HG02884 (cell line): Measurements from ENCODE around the gene EMX2.

ENCODE experiments used
- ATAC-seq: cut with Tn5 transposase; IDR thresholded peaks from one replicate; pipeline ENCODE4 v1.9.1; 2021; ENCODE audit warnings: mild to moderate bottlenecking, moderate library complexity; ENCODE audit not compliant: unreplicated experiment

Gene EMX2

DNA sequence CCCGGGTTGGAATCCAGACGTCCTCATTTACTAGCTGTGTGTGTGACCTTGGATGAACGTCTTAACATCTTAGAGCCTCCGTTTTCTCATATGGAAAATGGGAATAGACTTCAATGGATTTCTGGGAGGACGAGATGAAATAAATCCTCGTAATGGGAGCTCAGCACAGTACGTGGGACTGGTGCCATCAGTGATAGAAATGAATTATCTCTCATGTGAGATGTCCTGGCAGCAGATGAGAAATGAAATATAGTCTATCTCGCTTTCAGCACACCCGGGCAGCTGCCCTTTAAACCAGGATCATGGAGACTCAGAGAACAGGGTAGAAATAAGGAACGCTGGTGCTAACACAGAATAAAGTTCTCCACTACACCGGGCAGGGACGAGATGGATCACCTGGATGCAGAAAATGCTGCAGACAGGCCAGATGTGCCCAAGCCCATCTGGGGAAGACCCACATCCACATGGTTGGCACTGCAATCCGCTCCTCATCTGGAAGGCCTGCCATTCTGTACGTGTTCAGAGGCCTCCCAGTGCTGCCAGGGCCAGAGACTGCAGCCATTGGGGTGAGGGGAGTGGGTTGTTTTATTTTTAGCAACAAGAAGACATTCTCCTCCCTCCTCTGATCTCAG is 11.1 kb upstream of the EMX2 start:
- no peak for ATAC-seq

DNA sequence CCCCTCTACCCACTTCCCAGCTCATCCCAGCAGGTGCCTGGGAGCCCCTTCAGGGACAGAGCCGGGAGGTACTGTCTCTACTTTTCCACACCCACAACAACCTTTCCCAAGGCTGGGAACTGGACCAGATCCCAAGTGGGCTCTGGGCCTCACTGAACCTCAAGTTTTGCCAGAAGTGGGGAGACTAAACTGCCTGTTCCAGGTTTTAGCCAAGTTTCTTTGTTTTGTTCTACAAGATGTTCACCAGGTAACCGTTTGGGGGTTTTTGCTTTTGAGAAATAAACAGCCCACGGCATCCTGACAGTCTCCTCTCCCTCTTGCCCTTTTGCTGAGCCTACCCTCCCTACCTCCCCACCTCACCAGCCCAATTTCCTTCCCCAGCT is 10.6 kb upstream of the EMX2 start:
- no peak for ATAC-seq

DNA sequence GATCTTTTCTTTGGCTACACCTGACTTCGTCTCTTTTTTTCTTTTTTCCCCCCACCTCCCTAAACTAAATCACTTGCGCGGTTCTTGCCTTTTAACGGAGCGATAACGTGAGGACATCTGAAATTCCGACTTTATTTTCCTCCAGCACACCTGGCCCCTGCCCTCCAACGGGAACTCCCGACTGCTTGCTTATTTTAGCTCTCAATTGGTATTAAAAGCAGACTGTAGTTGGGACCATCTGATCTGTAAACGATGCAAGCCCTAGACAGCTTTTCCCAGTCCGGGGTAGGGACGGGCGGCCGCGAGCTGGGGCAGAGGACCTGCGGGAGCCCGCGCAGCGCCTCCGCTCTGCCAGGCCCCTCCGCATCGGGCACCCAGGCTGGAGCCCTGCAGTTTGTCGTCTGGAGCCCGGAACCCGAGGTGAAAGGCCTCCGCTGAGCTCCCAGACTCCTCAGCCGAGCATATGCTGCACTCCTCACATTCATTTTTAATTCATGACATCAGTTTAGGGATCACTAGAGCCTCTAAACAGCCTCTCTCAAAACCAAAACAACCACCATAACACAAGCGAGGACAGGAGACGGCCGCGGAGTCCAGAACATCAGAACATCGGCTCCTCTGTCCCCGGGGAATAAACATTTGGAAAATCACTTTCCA is 10.0 kb upstream of the EMX2 start:
- no peak for ATAC-seq

DNA sequence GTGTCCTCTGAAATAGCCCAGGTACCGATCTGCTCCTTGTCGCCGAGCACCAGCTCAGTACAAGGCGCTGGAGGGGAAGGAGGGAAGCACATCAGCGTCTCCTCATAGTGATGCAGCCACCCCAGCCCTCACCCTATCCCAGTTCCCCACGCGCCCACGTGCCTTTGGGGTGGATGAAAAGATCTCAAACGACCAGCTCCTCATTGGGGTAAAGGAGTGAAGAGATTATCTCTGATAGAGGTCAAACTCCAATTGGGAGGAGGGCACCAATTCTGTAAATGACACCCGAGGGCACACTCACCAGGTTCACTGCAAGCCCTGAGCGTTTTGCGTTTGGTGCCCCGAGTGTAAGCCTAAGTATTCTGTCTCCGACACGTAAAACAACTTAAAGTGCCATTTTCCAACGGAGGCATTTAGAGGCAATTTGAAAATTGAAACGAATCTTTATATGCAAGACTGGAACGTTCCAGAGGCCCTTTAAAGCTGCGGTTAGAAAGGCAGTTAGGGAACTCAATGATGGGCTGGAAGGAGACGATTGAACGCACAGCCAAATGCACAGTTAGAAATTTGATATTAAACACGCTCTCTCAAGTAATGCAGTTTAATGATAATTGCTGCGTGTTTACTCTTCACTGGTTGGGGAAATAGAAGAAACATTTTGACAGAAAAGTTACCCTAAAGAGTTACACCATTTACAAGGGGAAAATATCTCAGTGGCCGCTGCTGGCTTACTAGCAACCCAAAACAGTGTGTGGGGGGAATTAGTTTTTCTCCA is 8.9 kb upstream of the EMX2 start:
- ATAC-seq: no peak

DNA sequence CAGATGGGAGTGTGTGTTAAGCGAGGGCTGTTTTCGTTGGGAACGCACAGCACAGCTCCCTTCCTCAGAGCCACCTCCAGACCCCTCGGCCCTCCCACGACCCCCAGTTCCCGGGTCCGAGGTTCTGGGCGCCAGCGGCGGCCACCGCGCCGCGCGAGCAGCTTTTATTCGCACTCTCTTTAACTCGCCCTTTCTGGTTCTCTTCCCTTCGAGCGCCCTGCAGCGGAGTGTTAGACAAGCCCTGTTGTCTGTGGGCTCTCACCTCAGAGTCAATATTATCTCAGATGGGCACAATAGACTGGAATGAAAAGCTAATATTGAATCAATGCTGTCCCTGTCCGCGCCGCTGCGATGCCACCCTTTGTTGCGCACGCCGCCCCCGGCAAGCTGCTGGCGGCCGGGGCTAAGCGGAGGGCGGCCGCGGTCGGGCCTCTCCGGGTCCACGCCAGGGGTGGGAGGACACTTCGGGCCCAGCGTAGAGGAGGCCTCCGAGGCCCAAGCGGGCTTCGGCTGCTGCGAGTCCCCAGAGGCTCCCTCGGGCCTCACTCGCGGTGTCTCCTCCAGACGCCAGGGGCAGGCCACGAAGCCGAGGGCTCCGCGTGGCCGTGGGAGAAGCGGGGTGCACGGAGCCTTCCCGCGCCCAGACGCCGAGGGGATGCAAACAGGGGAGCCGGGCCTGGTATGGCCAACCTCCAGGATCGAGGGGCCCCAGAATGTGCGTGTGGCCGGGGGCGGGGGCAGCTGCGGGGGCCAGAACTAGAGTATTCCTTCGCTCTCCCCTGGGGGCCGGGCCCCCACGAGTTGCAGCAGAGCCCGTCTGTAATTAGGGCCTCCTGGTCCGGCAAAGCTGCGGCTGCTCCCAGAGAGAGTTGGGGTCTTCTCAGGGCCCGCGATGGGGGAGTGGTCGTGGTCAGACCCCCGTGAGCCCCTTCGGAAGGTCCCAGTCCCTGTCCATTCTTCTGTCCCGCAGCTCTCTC is 7.9 kb upstream of the EMX2 start:
- ATAC-seq: no peak

DNA sequence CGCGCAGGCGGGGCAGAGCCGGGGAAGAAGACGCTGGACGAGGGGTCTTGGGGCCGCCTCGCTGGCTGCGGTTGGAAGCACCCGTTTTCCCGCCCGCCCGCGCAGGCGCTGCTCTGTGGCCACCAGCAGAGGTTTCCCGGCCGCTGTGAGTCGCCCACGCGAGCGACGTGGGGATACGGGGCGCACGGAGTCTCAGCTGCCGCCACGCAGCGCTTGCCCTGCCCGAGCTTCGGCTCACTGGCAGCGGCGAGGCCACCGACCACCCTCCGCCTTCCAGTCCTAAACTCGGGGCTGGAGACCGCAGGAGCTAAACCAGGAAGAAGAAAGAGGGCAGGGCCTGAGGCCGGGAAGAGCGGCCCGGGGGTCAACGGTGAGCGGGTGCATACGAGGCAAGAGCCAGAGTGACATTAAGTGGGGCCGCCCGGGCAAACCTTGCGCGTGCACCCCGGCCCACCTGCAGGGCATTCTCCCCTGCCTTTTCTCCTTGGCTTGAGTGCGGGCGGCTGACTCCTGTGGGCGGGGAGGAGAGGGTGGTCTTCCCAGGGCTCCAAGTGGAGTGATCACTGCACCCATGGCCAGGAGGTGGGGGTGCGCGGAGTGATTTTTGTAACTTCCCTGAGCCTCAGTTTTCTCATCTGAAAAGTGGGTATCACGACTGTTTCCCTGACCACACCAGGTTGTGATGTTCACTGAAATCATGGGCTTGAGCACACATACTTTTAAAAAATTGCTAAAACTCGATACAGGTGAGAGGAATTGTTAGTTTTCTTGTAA is 7.1 kb upstream of the EMX2 start:
- no peak for ATAC-seq

DNA sequence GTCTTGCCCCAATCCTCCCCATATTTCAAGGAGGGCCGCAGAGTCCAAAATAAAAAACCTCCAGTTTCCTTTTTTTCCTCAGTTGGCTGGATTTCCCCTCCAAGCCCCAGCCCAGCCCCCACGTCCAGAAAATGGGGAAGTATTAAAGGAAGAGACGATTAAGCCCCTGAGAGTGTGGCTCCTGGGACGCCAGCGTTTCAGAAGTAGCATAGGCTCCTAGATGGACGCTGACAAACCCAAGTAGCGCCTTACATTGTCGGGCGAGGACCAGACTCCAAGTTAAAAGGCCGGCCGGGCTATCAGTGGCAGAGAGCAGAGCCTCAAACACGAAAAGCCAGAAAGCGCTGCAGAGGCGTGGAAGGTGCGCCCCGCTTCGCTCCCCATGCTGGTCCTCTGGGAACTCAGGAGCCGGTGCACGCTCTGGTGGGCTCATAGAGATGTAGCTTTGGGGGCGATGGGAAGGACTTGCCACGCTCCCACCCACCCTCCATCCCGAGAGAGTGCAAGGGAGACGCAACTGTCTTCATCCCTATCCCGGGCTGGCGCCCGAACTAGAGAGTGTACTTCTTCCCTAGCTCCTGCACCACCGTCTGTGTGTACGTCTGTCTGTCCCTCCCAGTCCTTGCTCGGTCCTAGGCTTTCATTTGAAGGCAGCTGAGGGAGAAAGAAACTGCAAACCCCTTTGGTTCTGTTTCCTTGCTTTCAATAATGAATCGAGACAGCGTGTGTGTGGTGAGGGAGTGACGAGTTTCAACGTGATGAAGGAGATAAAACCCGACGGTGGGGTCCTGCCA is 6.3 kb upstream of the EMX2 start:
- ATAC-seq: no peak

DNA sequence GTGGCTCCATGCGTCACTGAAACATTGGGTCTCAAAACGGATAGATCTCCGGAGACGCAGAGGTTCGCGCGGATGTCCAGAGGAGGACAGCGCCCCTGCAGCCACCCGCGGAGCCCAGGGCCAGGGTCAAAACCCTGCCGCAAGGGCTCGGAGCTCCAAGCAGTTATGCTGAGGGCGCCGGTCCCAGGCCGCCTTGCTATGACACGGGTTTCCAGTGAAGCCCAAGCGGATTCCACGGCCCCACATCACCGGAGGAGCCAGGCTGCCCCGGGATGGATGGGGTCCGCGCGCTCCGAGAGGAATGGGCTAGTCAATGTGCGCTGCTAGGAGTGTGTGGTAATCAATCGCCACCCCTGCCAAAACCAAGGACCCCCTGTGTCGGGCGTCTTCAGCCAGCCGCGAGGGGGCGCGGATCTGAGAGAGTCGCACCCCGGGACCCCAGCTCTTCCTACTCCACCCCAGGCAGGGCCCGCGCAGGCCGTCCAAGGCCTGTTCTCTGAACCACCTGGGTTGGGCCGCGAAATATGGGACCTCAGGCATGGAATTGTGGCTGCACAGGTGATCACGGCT is 5.6 kb upstream of the EMX2 start:
- no peak for ATAC-seq

DNA sequence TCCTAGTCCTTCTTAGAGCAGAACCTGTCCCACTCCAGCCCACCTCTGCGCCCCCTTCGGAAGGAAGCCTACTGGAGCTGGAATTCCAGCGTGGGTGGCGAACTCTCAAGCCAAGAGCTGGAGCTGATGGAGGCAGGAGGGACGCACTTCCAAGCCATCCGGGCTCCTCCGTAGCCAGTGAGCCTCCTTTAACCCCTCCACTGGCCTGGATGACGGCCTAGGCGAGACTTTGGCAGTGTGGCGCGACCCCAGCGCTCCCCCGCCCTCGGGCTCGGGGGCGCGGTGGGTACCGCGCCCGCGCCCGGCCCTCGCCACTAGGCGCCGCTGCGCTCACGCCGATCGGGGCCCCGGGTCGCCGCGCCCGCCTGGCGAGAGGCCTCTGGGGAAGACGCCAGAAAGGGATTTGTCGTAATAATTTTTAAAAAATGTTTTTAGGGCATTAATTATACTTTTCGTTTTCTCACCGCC is 5.1 kb upstream of the EMX2 start:
- no peak for ATAC-seq

DNA sequence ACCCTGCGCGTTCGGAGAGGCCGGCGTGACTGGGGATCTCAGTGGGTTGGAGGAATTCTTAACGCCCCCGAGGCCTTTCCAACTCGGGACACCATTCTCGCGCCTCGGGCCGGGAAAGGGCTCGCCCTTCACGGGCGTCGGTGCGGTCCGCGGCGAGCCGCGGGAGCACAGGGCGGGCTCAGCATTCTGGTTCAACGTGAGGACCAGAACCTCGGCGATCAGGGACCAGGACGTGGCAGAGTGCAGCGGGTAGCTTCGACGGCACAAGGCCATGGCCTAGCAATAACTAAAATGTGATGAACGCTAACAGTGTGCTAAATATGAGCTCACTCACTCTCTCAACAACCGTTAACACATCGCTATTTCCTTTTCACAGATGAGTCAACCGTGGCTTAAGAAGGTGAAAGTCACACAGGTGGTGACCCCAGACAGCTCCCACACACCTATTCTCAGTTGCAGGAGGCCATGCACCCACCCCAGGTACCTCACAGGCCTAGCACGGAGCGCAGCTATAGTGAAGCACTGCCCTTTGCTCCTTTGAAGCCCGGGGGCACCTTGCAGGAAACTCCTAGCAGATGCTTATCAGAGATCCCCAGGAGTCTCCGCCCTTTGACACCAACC is 4.5 kb upstream of the EMX2 start:
- no peak for ATAC-seq

DNA sequence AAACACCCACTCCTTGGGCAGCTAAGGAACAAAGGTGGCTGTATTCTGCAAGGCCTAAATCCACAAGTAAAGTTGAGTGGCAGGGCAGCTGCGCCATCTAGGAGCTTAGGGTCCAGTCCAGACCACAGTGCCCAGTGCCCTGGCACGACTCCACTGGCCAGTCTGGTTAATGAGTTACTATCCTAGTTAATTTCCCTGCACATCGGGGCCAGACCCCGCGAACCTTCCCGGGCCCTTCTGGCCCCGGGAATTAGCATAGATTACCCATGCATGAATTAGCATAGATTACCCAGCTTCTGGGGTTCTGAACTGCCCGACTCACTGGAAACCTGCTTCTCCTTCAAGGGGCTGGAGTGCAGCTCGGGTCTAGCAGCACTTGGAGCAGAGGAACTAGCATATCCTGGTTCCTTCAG is 3.2 kb upstream of the EMX2 start:
- ATAC-seq: no peak

DNA sequence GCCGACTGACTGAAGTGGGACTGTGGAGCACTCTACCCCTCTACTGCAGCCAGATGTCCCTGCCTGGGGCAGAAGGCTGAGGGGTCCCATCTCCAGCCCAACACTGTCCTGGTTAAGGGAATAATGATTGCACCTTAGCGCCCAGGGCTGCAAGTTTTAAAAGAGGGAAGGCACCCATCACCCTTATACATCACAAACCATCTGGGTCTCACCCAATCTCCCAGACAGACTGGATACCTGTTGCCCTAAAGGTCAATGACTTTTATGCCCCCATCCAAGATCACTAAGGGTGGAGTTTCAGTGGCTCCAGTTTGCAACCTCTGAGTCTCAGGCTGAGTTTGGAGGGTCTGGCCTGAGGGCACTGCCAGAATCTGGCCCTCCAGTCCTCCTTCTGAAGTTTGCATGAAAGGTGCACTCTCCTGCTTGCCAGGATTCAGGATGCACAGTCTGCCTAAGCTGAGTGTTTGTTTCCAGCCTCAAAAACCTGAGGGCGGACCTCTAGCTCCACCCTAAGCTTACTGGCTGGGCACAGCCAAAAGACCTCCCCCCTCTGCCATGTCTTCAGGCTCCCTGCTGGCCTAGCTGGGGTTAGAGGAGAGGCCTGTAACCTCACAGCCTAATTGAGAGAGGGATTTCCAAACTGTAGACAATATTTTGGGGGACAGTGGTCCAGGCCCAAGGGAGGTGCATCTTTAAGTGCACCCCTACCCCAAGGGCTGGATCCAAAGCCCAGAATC is 2.5 kb upstream of the EMX2 start:
- no peak for ATAC-seq

DNA sequence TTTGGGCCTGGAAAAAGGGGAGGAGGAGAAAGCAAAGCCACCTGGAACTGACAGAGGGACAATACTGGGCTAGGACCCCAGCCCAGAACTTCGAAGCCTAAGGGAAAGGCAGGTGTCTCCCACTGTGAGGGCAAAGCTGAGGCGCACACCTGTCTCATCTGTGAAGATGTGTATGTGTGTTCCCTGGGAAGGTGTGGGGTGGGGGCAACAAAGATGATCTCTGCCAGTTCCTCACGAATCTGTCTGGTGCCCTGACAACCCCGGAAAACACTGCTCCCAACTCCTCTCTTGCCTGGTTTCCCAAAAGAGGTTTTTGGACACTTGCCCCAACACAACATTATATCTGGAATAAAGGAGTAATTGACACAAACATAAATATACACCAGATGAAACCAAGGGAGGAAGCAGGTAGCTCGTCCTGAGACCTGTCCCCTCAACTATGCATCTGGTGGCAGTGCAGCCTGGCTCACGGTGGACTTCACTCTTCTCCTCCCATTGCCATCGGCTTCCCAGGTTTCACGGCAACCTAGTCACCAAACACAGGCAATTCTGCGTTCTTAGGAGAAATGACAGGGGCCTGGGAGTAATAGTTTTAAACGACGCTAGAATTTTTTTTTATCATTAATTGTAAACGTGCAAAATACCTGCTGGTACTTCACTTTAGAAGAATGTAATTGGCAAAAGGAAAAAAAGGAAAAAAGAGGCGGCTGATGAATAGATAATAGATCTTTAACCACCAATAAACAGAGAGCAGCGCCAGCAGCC is 1.7 kb upstream of the EMX2 start:
- no peak for ATAC-seq

DNA sequence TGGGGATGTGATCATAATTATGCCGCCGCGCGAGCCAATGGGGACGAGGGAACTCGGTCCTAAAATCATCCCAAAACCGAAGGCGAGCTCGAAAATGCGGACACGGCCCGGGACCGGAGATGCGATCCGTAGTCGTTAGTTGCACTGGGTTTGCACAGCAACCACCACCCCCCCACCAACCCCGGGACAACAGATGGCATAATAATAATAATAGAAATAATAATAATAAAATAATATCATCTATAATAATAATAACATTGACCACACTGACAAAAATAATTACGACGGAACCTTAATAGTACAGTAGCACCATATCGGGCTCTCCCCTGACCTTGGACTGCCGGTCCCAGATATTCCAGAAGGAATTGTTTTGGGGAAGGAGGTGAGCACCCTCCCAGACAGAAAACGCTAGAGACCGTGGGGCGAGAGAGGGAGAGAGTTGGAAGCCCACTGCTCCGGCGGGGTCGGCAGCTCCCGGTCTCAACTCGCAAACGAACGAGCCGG is 1.1 kb upstream of the EMX2 start:
- ATAC-seq: no peak

DNA sequence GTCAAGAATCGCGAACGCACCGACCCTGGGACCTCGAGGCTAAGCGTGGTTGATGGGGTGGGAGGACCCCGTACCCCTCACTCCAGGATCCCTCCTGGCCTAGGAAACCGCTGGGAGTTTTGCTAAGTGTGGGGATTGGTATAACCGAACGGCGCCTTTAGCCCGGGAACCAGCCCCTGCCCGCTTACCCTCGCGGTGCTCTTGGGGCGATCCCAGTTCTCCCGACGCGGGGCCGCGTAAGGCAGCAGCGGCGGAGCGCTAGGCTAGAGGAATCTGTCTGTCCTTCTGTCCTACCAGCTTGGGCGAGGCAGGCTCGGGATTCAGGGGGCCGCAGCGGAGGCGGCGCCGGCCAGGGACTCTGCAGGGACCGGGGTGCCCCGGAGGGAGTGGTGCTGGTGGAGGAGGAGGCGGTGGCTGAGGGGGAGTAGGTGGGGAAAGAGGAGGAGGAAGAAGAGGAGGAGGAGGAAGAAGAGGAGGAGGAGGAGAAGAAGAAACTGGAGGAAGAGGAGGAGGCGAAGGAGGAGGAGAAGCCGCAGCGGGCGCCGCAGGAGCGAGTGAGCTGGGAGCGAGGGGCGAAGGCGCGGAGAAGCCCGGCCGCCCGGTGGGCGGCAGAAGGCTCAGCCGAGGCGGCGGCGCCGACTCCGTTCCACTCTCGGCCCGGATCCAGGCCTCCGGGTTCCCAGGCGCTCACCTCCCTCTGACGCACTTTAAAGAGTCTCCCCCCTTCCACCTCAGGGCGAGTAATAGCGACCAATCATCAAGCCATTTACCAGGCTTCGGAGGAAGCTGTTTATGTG is 439 bp upstream of the EMX2 start:
- ATAC-seq: no peak
